Measurements from ENCODE around the gene ZNF385B.

ZNF385B gene

DNA sequence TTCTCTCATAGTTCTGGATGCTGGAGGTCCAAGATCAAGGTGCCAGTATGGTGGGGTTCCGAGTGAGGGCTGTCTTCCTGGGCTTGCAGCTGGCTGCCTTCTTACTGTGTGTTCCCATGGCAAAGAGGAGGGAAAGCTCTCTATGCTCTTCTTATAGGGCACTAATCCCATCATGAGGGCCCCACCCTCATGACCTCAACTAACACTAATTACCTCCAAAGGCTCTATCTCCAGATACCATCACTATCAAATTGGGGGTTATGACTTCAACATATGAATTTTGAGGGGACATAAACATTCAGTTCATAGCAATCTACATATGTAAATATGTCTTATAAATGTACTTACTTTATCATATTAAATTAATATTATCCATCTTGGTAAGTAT lies 322.3 kb downstream of the ZNF385B start:
- no peak for DNase-seq

DNA sequence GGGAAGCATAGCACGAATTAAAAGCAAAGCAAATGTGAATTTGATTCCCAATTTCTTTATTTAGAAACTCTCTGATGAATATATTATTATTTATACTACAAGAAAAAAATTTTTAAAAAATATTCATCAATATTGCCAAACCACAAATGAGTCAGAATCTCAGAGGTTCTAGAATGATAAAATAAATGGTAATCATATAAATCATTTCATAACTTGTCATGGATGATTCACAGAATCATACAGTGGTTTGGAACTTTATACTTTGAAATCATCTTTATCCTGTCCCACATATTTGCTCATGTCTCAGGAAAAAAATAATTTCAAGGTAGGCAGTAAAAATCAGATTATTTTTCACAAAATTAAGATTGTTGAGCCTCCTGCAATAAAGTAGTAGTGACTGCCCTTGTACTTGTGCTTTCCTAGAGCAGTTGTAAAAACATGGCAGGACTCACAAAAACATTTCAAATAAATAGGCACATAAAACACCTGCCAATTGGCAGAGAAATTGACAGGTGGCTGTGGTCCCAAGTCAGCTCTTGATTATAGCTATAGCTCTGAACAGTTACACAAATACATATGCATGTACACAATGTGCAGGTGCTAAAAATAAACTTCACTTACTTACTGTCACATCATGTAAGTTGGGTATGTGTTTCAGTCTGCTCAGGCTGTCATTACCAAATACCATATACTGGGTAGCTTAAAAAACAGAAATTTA lies 322.8 kb downstream of the ZNF385B start:
- DNase-seq = no peak

- DNase-seq = no peak
Measured at GRCh38 chr2:179536185-179536584, 325.2 kb downstream of the ZNF385B start.

GRCh38 chr2:179533875-179534274 lies 327.5 kb downstream of the ZNF385B start:
- DNase-seq = no peak

- no peak for DNase-seq
Measured at GRCh38 chr2:179532863-179533278, 328.5 kb downstream of the ZNF385B start.

- no peak for DNase-seq
Measured at GRCh38 chr2:179528576-179529069, 332.8 kb downstream of the ZNF385B start.

GRCh38 chr2:179525340-179525739 lies 336.1 kb downstream of the ZNF385B start:
- DNase-seq = no peak

DNA sequence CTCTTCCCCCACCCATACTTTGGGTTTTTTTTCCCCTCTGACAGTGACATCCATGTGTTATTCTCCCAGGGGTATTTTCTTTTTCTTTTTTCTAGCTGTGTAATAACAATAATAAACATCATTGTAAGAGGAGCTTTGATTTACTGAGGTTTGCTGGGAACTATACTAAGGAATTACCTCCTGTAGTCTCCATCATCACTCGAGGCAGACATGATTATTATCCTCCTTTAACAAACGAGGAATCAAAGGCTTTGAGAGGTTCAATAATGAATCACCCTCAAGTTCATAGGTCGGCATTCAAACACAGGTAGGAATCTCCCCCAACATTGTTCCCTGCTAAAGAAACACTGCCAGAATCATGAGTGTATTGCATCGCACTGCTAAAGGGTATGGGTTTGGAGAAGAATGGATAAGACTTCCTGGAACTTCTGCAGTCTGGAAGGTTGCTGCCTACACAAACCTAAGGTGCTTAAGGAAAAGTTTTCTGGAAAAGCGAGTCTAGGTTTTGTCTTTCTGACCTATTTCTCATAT lies 336.5 kb downstream of the ZNF385B start:
- DNase-seq = no peak

- DNase-seq = no peak
Measured at GRCh38 chr2:179521944-179522343, 339.5 kb downstream of the ZNF385B start.

GRCh38 chr2:179518830-179519229 lies 342.6 kb downstream of the ZNF385B start:
- no peak for DNase-seq

DNA sequence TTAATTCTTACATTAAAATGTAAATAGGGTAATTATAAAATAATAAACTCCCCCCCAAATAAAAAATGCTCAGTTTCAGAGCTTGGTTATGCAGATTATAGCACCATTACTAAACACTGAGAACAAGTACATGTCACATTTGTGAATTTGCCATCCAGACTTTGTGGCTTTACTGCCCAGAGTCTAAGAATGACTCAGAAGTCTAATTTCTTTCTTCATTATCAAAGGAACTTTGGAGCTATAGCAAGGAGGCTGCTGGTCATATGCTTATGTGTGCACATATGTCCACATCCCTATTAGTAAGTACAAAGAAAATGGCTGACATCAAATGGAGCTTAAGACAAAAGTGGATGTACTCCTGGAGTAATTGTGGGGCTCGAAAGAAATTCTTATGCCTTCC lies 348.2 kb downstream of the ZNF385B start:
- no peak for DNase-seq

GRCh38 chr2:179512281-179513035 lies 349.0 kb downstream of the ZNF385B start:
- no peak for DNase-seq

DNA sequence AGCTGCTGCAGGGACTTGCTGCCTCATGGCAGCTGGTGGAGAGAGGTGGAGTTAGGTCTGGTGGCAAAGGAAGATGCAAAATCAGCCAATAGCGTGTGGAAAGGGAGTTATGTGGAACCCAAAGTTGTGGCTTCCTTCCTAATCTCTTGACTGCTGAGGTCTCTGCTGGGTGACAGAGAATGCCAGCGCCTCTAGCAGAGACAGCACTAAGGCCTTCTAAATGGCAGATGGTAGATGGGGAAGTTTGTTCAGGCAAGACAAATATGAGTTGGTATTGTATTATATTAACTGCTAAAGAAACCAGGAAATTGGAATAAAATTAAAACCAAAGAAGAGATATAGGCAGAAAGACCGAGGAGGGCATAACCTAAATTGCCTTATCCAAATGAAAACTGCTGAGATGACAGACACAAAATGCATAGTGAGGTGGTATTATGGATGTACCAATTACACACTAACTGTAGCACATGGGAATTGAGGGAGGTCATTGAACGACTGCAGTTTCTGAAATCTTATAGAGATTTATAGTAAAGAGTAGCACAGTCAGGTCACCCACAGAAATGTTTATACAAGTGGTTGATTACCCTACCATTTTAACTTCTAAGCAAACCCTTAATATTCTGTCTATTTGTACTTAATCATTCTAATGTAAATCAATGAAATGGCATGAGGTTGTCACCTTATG lies 350.2 kb downstream of the ZNF385B start:
- no peak for DNase-seq

GRCh38 chr2:179495315-179495714 lies 366.1 kb downstream of the ZNF385B start:
- DNase-seq = no peak

- DNase-seq = no peak
Measured at GRCh38 chr2:179488563-179488962, 372.8 kb downstream of the ZNF385B start.

GRCh38 chr2:179487010-179487731 lies 374.2 kb downstream of the ZNF385B start:
- peak; percentile 2 for DNase-seq

- no peak for DNase-seq
Measured at GRCh38 chr2:179483131-179483530, 378.3 kb downstream of the ZNF385B start.

GRCh38 chr2:179479947-179480346 lies 381.5 kb downstream of the ZNF385B start:
- no peak for DNase-seq

DNA sequence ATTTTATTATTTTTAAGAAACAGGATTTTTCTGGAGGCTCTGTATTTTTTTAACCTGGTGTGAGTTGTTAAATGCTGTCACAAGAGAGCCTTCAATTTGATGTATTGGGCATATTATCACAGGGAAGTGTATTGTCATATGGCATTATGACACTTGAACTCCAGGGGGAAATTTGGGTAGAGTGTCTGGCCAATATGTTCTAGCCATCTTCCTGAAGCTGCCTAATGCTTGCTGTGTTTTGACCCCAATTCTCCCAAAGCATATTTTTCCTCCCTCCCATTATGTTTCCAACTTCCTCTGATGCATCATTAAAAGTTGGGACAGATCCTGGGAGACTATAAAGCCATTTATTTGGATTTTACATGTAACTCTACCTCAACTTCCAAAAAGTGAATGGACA lies 382.6 kb downstream of the ZNF385B start:
- DNase-seq = no peak

DNA sequence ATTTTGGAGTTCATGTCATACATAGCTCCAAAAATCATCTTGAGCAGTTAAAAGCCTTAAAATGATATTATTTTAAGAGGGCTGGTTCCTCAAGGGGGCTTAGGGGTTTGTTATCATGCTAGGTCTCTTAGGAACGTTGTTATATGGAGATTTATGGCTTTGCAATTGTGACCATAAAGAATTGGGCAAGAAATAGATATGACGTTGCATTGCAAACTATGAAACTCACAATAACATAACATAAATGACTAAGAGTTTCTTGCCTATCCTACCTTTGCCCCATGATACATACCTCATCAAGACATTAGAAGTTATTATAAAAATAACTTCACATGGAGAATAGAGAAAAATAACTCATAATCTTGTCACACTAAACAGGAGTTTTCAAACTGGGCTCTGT lies 390.4 kb downstream of the ZNF385B start:
- no peak for DNase-seq

GRCh38 chr2:179470089-179470488 lies 391.3 kb downstream of the ZNF385B start:
- no peak for DNase-seq

DNA sequence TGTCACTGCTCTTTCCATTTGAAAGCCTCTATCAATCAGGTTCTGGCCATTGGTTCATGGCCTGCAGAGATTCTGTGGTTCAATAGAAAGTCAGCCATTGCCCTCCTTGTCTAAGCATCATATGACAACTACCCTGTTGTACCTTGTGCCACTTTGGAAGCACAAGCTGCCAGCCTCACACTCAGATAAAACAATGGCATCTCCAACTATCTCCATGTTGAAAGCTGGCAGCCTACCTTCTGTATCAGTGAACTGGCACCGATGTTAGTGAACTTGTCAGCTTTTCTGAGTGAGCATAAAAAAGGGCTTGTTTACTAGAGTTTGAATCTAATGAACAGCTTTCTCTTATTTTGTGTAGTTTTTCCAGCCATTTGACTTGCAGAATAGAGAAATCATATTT lies 393.5 kb downstream of the ZNF385B start:
- no peak for DNase-seq

- no peak for DNase-seq
Measured at GRCh38 chr2:179467111-179467510, 394.3 kb downstream of the ZNF385B start.

All from NCI-H1092 (cell line).